Testis (tissue), 5 donors: ENCODE results near the gene CARMIL3. TPM values are rescaled to one million over a fixed set of nuclear protein-coding genes. Genes with fewer than 3 reads are reported as not detected.
"Not testable (repeated sequence)": the region's sequence is repeated elsewhere in the genome, so short reads cannot be mapped to it uniquely, and the experiment has no call there.

Experiments
- DNase-seq: peaks from one replicate; pipeline ENCODE4 v3.0.0-alpha.2; 2019
- H3K27ac ChIP-seq, 2 donors: fragments of 200-600 bp; sonication (generic); one replicate each; pipeline ENCODE4 v1.5.1; 2019
- H3K27me3 ChIP-seq: fragments of 200-600 bp; sonication (generic); one replicate; pipeline ENCODE4 v1.5.1; 2019
- H3K36me3 ChIP-seq: fragments of 200-600 bp; sonication (generic); one replicate; pipeline ENCODE4 v1.5.1; 2017; ENCODE audit warnings: low read depth; ENCODE audit errors: missing control alignments
- H3K4me1 ChIP-seq: fragments of 200-600 bp; sonication (generic); one replicate; pipeline ENCODE4 v1.5.1; 2019
- H3K4me3 ChIP-seq, 2 donors: fragments of 200-600 bp; sonication (generic); one replicate each; pipeline ENCODE4 v1.5.1; 2017 to 2019
- H3K9me3 ChIP-seq: fragments of 200-600 bp; sonication (generic); one replicate; pipeline ENCODE4 v1.5.1; 2017
- POLR2A ChIP-seq: fragments of 450-650 bp; IDR thresholded peaks from one replicate; pipeline ENCODE4 v1.6.1; 2017; ENCODE audit warnings: antibody characterized with exemption, mild to moderate bottlenecking, moderate library complexity
- WGBS, 2 donors: methylation state at CpG; one replicate each; pipeline ENCODE4 v1.1.5; 2018; 5-methylcytosine and 5-hydroxymethylcytosine counted together
- intact Hi-C: fragments of 100-400 bp; cut with DNase I; formaldehyde crosslinking; loops from one replicate; pipeline ENCODE4 v1.15.1; 2023; ENCODE audit warnings: low total_unique reads
- long read RNA-seq, 2 donors: transcript quantifications; one replicate each; lab custom pipeline, GENCODE V29; 2026
- polyA plus RNA-seq: library from polyadenylated mRNA; stranded (reverse); fragments of 350-450 nt; fragmentation: Illumina TruSeq; extraction: RNeasy Lipid Tissue Mini Kit (QIAGEN cat#74804); gene quantifications from one replicate; pipeline ENCODE4 v1.2.3, GENCODE V29; 2014; ENCODE audit warnings: low read depth, low replicate concordance; ENCODE audit not compliant: insufficient read depth
- total RNA-seq, 2 donors: library from RNA; depleted of rRNA; stranded (reverse); fragments of >200 nt; gene quantifications; one replicate each; pipeline ENCODE4 v1.2.3, GENCODE V29; 2016
- TF ChIP-seq, protein P1 (sequence below), 3 experiments: fragments of 450-650 bp in 2 of 3; fragments of 200-600 bp in 1 of 3; sonication (generic) in 1 of 3; IDR thresholded peaks; one replicate each; pipeline ENCODE4 v1.5.1; 2016 to 2019; ENCODE audit warnings: antibody characterized with exemption in 3 of 3, mild to moderate bottlenecking in 2 of 3, moderate library complexity in 1 of 3

The CARMIL3 gene, protein sequence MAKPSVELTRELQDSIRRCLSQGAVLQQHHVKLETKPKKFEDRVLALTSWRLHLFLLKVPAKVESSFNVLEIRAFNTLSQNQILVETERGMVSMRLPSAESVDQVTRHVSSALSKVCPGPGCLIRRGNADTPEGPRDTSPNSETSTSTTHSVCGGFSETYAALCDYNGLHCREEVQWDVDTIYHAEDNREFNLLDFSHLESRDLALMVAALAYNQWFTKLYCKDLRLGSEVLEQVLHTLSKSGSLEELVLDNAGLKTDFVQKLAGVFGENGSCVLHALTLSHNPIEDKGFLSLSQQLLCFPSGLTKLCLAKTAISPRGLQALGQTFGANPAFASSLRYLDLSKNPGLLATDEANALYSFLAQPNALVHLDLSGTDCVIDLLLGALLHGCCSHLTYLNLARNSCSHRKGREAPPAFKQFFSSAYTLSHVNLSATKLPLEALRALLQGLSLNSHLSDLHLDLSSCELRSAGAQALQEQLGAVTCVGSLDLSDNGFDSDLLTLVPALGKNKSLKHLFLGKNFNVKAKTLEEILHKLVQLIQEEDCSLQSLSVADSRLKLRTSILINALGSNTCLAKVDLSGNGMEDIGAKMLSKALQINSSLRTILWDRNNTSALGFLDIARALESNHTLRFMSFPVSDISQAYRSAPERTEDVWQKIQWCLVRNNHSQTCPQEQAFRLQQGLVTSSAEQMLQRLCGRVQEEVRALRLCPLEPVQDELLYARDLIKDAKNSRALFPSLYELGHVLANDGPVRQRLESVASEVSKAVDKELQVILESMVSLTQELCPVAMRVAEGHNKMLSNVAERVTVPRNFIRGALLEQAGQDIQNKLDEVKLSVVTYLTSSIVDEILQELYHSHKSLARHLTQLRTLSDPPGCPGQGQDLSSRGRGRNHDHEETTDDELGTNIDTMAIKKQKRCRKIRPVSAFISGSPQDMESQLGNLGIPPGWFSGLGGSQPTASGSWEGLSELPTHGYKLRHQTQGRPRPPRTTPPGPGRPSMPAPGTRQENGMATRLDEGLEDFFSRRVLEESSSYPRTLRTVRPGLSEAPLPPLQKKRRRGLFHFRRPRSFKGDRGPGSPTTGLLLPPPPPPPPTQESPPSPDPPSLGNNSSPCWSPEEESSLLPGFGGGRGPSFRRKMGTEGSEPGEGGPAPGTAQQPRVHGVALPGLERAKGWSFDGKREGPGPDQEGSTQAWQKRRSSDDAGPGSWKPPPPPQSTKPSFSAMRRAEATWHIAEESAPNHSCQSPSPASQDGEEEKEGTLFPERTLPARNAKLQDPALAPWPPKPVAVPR (N-terminal part only)
- total RNA-seq (1 to 10 TPM; 7.7 to 8.6 TPM), polyA plus RNA-seq (6.8 TPM)
- long read RNA-seq, donor 1 = 0 reads
- long read RNA-seq, donor 2 = 0 reads

DNA sequence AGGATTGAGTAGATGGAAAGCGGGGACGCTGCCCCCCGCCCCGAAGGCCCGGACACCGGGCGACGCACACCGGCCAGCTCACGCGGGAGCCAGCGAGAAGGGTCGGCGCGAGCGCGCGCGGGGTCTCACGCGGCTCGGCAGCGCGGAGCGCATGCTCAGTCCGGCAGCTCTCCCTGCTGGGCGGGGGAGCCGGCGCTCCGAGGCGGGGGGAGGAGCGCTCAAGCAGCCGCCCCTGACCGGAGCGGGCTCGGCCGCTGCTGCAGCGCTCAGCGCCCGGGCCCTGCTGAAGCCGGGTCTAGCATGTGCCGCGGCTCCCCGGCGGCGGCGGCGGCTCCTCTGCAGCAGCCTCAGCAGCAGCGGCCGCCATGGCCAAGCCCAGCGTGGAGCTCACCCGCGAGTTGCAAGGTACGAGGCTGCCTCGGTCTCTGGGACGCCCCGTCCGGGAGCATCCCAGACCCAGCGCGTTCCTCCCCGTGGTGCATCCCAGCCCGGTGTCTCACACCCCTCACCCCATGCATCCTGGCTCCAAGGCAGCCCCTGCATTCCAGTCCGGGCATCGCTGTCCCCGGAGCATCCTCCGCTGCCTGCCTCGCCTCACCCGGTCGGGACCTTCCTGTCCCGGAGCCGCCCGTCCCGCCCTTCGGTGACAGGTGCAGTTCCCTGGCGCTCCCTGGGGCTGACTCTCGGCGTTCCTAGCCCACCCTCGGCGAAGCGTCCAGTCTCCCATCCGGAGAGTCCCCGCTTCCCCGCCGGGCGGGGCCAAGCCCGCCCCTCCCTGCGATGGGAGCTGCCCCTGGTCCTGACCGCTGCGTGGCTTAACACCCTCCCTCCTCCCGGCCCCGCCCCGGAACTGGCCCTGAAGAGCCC, at the start of gene CARMIL3:
Gene CARMIL3, plus strand, starts transcription at position 221 of the 867 bp plus-strand sequence. Its CDS starts 145 bp downstream, at position 366.
- peak; percentile 77 for DNase-seq
- 0 to 1% methylated on average over 31 to 48 of the region's 92 CpGs for WGBS, 2 donors
- Histone ChIP-seq H3K4me3 (peak within 1 kb of the TSS; percentile 64 to 70), H3K4me1 (peaks cover 8% of the 10 kb centered on the region), H3K27me3 (no peaks in the 10 kb centered on the region), H3K27ac (peak within 1 kb of the TSS; percentile 48 to 59), H3K36me3 (no peaks in the 10 kb centered on the region), H3K9me3 (no peaks in the 10 kb centered on the region)
- TF ChIP-seq POLR2A = no peak
- TF ChIP-seq, protein P1, sequence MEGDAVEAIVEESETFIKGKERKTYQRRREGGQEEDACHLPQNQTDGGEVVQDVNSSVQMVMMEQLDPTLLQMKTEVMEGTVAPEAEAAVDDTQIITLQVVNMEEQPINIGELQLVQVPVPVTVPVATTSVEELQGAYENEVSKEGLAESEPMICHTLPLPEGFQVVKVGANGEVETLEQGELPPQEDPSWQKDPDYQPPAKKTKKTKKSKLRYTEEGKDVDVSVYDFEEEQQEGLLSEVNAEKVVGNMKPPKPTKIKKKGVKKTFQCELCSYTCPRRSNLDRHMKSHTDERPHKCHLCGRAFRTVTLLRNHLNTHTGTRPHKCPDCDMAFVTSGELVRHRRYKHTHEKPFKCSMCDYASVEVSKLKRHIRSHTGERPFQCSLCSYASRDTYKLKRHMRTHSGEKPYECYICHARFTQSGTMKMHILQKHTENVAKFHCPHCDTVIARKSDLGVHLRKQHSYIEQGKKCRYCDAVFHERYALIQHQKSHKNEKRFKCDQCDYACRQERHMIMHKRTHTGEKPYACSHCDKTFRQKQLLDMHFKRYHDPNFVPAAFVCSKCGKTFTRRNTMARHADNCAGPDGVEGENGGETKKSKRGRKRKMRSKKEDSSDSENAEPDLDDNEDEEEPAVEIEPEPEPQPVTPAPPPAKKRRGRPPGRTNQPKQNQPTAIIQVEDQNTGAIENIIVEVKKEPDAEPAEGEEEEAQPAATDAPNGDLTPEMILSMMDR (IDR thresholded peaks at IDR 0.05) = no peak
- intact Hi-C loops = no loop called here

DNA sequence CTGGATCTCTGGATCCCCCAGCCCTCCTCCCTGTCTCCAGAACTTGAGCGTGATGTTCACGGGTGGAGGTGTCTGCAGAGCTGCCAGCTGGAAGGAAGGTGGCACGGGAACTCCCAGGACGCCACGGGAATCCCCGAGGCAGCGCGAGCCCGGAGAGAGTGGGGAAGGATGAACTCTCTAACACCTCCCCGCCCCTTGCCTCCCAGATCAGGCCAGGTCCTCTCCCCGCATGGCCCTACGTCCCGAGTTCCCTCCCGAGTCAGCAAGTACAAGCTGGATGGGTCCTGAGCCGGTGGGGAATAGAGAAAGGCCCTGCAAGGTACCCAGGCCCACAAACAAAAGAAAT, 45.4 kb upstream of the CARMIL3 start:
- 26% methylated on average over 5 of the region's 15 CpGs; no CpG with 5 or more reads in 1 of the 2 donors for WGBS, 2 donors
- DNase-seq, H3K27me3 ChIP-seq, H3K36me3 ChIP-seq, intact Hi-C loops, H3K9me3 ChIP-seq, H3K4me1 ChIP-seq: not testable (repeated sequence)
- H3K27ac ChIP-seq = peak overlapping the region in 1 of 2 donors; percentile 45
- H3K4me3 ChIP-seq = peak overlapping the region; percentile 37 to 49

DNA sequence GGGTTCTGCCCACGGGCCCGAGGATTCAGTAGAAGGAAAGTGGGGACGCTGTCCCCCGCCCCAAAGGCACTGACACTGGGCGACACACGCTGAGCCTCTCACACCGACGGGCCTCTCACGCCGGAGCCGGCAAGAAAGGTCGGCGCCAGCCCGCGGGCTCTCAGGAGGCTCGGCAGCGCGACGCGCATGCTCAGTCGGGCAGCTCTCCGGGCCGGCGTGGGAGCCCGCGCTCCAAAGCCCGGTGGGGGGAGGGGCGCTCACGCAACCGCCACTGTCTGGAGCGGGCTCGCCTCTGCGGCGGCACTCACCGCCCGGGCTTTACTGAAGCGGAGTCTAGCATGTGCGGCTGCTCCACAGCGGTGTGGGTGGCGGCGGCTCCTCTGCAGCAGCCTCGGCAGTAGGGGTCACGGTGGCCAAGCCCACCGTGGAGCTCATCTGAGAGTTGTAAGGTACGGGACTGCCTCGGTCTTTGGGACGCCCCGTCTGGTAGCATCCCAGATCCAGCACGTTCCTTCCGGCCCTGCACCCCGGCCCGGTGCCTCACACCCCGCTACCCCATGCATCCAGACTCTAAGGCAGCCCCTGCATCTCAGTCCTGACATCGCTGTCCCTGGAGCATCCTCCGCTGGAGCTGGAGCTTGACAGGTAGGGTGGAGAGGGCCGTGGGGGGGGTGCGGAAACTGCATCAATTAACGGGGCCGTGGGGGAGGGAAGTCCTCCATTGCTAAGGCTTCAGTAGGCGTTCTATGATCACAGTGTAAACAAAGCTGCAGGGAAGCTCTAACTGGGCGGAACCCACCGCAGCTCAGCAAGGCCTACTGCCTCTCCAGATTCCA, 44.8 kb upstream of the CARMIL3 start:
- H3K36me3 ChIP-seq, H3K9me3 ChIP-seq, H3K4me1 ChIP-seq, intact Hi-C loops, H3K27me3 ChIP-seq: not testable (repeated sequence)
- Histone ChIP-seq H3K4me3 (peak overlapping the region; percentile 37 to 49), H3K27ac (peak overlapping the region in 1 of 2 donors; percentile 45)
- DNase-seq = peak; percentile 32
- WGBS, 2 donors = 11% methylated on average over 40 of the region's 62 CpGs; no CpG with 5 or more reads in 1 of the 2 donors

DNA sequence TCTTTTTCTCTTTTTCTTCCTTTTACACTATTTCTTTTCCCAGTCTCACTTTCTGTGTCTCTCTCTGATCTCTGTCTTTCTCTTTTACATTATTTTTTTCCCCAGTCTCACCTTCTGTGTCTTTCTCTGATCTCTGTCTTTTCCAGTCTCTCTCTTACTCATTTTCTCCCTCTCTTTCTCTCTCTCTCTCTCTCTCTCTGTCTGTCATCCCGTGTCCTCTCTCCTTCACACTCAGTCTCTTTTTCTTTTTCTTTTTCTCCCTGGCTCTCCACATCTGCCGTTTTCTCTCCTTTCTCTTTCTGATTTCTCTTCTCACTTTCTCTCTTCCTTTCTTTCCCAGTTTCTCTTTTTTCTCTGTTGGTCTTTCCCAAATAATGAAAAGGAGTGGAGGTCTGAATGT, 40.8 kb upstream of the CARMIL3 start:
- intact Hi-C loops = no loop called here
- Histone ChIP-seq H3K27me3 (no peaks in the 10 kb centered on the region), H3K4me3 (no peak overlapping the region), H3K9me3 (no peaks in the 10 kb centered on the region), H3K27ac (no peak overlapping the region), H3K4me1 (no peaks in the 10 kb centered on the region), H3K36me3 (no peaks in the 10 kb centered on the region)
- TF ChIP-seq POLR2A = no peak
- TF ChIP-seq, protein P1 (IDR thresholded peaks at IDR 0.05) = no peak
- no peak for DNase-seq
- 77 to 81% methylated on average over 2 of the region's 2 CpGs for WGBS, 2 donors

DNA sequence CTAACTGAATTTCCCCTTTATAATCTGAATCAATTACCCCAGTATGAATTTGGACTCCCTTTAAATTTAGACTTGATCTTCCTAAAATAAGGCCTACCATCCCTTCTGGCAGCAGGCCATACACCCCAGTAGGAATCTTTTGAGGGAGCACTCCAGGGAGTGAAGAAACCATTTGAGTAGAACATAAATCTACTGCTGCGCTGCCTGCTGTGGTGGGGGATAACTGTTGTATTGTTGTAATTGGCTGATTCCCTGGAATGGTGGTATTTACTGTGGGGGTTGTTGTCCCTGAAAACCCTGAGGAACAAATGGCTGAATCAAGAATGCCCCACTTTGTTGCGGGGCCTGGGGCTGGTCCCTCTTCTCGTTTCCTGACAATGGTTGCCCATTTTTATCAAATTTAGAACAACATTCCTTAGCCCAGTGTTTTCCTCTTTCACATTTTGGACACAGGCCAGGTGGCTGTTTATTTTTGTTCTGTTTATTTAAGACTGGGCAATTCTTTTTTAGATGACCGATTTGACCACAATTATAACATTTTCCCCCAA, 39.0 kb upstream of the CARMIL3 start:
- H3K4me1 ChIP-seq, H3K27me3 ChIP-seq, H3K4me3 ChIP-seq, H3K36me3 ChIP-seq, DNase-seq, intact Hi-C loops, H3K27ac ChIP-seq, H3K9me3 ChIP-seq: not testable (repeated sequence)
- WGBS, 2 donors = 58 to 59% methylated on average over 4 of the region's 4 CpGs
